Activated CD8-positive, alpha-beta T cell treated with anti-CD3 and anti-CD28 coated beads, Interleukin-2, amount 10 ng/mL, durations not matched to agents 7 days and 5 days (primary cell): Measurements from ENCODE around the gene PCDHA9. TPM values are rescaled to one million over a fixed set of nuclear protein-coding genes. Genes with fewer than 3 reads are reported as not detected.
"Not testable (repeated sequence)": the region's sequence is repeated elsewhere in the genome, so short reads cannot be mapped to it uniquely, and the experiment has no call there.

Experiments used
- ATAC-seq: fragments of 150-1000 bp; cut with Tn5 transposase; one replicate; pipeline ENCODE4 v1.10.0; 2021; ENCODE audit warnings: moderate library complexity
- CTCF ChIA-PET: fragments of 350-600 bp; sonication (Branson Sonifier 250); formaldehyde crosslinking; loops from one replicate; lab custom pipeline; 2021; ENCODE audit warnings: antibody characterized with exemption; lab: Charles Lee
- POLR2A ChIA-PET: fragments of 350-600 bp; sonication (Branson Sonifier 250); formaldehyde crosslinking; loops from one replicate; lab custom pipeline; 2021; ENCODE audit warnings: antibody characterized with exemption; lab: Charles Lee
- DNase-seq: peaks from one replicate; pipeline ENCODE4 v3.0.0-alpha.2; 2020
- H3K27ac Mint-ChIP-seq: one replicate; pipeline ENCODE4 v1.8.0; 2021; ENCODE audit warnings: mild to moderate bottlenecking, mixed read lengths
- H3K27me3 Mint-ChIP-seq: one replicate; pipeline ENCODE4 v1.8.0; 2021; ENCODE audit warnings: low read depth, mixed read lengths
- H3K36me3 Mint-ChIP-seq: one replicate; pipeline ENCODE4 v1.8.0; 2021; ENCODE audit warnings: low read depth, mixed read lengths
- H3K4me1 Mint-ChIP-seq: one replicate; pipeline ENCODE4 v1.8.0; 2021; ENCODE audit warnings: low read depth, mixed read lengths
- H3K4me3 Mint-ChIP-seq: one replicate; pipeline ENCODE4 v1.8.0; 2021; ENCODE audit warnings: mild to moderate bottlenecking, mixed read lengths
- H3K9me3 Mint-ChIP-seq: one replicate; pipeline ENCODE4 v1.8.0; 2022; ENCODE audit warnings: mixed read lengths; ENCODE audit not compliant: insufficient read depth
- total RNA-seq, 2 experiments: library from RNA; stranded (reverse); gene quantifications; one replicate each; pipeline ENCODE4 v1.2.3, GENCODE V29; 2021

The PCDHA9 gene, protein sequence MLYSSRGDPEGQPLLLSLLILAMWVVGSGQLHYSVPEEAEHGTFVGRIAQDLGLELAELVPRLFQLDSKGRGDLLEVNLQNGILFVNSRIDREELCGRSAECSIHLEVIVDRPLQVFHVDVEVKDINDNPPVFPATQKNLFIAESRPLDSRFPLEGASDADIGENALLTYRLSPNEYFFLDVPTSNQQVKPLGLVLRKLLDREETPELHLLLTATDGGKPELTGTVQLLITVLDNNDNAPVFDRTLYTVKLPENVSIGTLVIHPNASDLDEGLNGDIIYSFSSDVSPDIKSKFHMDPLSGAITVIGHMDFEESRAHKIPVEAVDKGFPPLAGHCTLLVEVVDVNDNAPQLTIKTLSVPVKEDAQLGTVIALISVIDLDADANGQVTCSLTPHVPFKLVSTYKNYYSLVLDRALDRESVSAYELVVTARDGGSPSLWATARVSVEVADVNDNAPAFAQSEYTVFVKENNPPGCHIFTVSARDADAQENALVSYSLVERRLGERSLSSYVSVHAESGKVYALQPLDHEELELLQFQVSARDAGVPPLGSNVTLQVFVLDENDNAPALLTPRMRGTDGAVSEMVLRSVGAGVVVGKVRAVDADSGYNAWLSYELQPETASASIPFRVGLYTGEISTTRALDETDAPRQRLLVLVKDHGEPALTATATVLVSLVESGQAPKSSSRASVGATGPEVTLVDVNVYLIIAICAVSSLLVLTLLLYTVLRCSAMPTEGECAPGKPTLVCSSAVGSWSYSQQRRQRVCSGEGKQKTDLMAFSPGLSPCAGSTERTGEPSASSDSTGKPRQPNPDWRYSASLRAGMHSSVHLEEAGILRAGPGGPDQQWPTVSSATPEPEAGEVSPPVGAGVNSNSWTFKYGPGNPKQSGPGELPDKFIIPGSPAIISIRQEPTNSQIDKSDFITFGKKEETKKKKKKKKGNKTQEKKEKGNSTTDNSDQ
- not detected for total RNA-seq

DNA sequence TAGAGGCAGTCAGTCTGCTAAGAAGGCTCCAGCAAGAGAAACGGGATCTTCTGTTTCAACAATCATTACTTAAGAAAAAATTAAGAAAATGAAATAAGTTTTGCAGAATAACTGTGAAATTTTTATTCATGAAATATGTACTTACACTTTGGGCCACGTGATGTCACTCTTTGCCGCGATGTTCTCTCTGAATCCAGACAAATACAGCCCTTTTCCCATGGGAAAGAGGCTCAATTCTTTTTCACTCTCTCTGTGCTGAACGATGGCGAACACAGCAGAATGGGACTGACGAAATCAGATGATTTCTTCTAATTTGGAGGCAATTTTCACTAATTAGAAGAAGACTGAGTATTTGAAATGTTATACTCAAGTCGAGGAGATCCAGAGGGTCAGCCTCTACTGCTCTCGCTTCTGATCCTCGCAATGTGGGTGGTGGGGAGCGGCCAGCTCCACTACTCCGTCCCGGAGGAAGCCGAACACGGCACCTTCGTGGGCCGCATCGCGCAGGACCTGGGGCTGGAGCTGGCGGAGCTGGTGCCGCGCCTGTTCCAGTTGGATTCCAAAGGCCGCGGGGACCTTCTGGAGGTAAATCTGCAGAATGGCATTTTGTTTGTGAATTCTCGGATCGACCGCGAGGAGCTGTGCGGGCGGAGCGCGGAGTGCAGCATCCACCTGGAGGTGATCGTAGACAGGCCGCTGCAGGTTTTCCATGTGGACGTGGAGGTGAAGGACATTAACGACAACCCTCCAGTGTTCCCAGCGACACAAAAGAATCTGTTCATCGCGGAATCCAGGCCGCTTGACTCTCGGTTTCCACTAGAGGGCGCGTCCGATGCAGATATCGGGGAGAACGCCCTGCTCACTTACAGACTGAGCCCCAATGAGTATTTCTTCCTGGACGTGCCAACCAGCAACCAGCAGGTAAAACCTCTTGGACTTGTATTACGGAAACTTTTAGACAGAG, at the start of gene PCDHA9:
PCDHA9 (plus strand) TSS at position 244 of the 964 bp plus-strand sequence; CDS start at position 358, 114 bp downstream.
- H3K27ac Mint-ChIP-seq, H3K36me3 Mint-ChIP-seq, H3K4me3 Mint-ChIP-seq, ATAC-seq, POLR2A ChIA-PET, H3K4me1 Mint-ChIP-seq, CTCF ChIA-PET, H3K27me3 Mint-ChIP-seq, DNase-seq: not testable (repeated sequence)
- peaks cover 10% of the 10 kb centered on the region for H3K9me3 Mint-ChIP-seq

DNA sequence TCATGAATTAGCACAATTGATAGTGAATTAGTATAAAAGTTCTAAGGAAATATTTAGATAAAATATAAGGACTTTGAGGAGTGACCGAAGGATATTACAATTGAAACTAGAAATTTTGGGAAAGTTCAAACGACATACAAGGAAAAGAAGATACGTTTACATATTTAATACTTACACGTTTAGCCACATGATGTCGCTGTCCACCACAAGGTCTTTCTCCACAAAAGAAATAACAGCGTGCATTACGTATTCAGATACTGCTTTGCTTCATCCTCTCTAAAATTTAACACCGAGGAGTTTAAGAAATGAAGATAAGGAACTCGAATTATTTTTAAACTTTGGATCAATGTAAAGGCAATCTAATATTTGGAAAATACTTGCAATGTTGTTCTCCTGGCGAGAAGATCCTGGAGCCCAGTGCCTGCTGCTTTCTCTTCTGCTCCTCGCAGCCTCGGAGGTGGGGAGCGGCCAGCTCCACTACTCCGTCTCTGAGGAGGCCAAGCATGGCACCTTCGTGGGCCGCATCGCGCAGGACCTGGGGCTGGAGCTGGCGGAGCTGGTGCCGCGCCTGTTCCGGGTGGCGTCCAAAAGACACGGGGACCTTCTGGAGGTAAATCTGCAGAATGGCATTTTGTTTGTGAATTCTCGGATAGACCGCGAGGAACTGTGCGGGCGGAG, 47.2 kb upstream of the PCDHA9 start, which contains the start of gene PCDHA3:
PCDHA3 (plus strand) TSS at position 242 of the 678 bp plus-strand sequence.
- Mint-ChIP-seq H3K4me3 (peak within 1 kb of the TSS; percentile 15), H3K4me1 (no peaks in the 10 kb centered on the region), H3K27me3 (peaks cover under 1% of the 10 kb centered on the region), H3K36me3 (no peaks in the 10 kb centered on the region), H3K27ac (no peak within 1 kb of the TSS), H3K9me3 (peaks cover 31% of the 10 kb centered on the region)
- DNase-seq (no peak), ATAC-seq (no peak)
- POLR2A ChIA-PET: no interaction called here
- CTCF ChIA-PET: no interaction called here

DNA sequence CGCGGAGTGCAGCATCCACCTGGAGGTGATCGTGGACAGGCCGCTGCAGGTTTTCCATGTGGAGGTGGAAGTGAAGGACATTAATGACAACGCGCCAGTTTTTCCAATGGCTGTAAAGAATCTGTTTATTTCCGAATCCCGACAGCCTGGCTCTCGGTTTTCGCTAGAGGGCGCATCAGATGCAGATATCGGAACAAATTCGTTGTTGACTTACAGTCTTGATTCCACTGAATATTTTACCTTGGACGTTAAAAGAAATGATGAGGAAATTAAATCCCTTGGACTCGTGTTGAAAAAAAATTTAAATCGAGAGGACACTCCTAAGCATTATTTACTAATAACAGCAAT, 46.7 kb upstream of the PCDHA9 start:
- H3K36me3 Mint-ChIP-seq: no peaks in the 10 kb centered on the region
- H3K4me3 Mint-ChIP-seq: no peak overlapping the region
- POLR2A ChIA-PET: no interaction called here
- CTCF ChIA-PET: no interaction called here
- no peak for DNase-seq
- no peaks in the 10 kb centered on the region for H3K4me1 Mint-ChIP-seq
- peaks cover 2% of the 10 kb centered on the region for H3K27me3 Mint-ChIP-seq
- H3K27ac Mint-ChIP-seq: no peak overlapping the region
- no peak for ATAC-seq
- H3K9me3 Mint-ChIP-seq: peaks cover 31% of the 10 kb centered on the region

DNA sequence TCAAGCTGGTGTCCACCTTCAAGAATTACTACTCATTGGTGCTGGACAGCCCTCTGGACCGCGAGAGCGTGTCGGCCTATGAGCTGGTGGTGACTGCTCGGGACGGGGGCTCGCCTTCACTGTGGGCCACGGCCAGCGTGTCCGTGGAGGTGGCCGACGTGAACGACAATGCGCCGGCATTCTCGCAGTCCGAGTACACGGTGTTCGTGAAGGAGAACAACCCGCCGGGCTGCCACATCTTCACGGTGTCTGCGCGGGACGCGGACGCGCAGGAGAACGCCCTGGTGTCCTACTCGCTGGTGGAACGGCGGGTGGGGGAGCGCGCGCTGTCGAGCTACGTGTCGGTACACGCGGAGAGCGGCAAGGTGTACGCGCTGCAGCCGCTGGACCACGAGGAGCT, 45.8 kb upstream of the PCDHA9 start:
- CTCF ChIA-PET, H3K27me3 Mint-ChIP-seq, ATAC-seq: not testable (repeated sequence)

DNA sequence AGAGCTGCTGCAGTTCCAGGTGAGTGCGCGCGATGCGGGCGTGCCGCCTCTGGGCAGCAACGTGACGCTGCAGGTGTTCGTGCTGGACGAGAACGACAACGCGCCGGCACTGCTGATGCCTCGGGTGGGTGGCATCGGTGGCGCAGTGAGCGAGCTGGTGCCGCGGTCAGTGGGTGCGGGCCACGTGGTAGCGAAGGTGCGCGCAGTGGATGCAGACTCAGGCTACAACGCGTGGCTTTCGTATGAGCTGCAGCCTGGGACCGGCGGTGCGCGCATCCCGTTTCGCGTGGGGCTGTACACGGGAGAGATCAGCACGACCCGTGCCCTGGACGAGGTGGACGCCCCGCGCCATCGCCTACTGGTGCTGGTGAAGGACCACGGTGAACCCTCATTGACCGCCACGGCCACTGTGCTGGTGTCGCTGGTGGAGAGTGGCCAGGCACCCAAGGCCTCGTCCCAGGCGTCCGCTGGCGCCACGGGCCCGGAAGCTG, 45.4 kb upstream of the PCDHA9 start:
- no peak for ATAC-seq
- H3K4me1 Mint-ChIP-seq: no peaks in the 10 kb centered on the region
- H3K36me3 Mint-ChIP-seq: no peaks in the 10 kb centered on the region
- H3K27ac Mint-ChIP-seq: no peak overlapping the region
- H3K4me3 Mint-ChIP-seq: no peak overlapping the region
- CTCF ChIA-PET: no interaction called here
- DNase-seq: no peak
- peaks cover 2% of the 10 kb centered on the region for H3K27me3 Mint-ChIP-seq
- peaks cover 34% of the 10 kb centered on the region for H3K9me3 Mint-ChIP-seq
- POLR2A ChIA-PET: no interaction called here

More for the DNA sequence above, 45.8 kb upstream of the PCDHA9 start:
- POLR2A ChIA-PET, H3K4me1 Mint-ChIP-seq, H3K4me3 Mint-ChIP-seq, DNase-seq, H3K36me3 Mint-ChIP-seq, H3K27ac Mint-ChIP-seq: not testable (repeated sequence)
- peaks cover 32% of the 10 kb centered on the region for H3K9me3 Mint-ChIP-seq

DNA sequence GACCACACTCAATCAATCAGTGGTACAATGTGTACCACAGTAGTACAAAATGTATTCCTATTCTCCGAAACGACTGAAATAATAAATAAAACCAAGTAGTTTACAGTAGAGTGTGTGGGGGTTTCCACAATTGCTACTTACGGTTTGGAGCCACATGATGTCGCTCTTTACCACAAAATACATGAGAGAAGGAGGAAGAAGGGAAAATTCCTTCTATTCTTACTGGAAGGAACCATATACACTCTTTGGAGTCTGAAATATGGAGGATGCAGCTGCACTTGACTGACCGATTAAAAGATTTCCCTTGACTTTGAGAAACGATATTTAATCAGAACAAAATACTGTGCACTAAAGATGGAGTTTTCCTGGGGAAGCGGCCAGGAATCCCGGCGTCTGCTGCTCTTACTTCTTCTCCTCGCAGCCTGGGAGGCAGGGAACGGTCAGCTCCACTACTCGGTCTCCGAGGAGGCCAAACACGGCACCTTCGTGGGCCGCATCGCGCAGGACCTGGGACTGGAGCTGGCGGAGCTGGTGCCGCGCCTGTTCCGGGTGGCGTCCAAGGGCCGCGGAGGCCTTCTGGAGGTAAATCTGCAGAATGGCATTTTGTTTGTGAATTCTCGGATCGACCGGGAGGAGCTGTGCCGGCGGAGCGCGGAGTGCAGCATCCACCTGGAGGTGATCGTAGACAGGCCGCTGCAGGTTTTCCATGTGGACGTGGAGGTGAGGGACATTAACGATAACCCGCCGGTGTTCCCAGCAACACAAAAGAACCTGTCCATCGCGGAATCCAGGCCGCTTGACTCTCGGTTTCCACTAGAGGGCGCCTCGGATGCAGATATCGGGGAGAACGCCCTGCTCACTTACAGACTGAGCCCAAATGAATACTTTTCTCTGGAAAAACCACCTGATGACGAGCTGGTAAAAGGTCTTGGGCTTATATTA, 41.1 kb upstream of the PCDHA9 start, which contains the start of gene PCDHA4:
PCDHA4 (plus strand) TSS at position 235 of the 942 bp plus-strand sequence.
- peaks cover 2% of the 10 kb centered on the region for H3K27me3 Mint-ChIP-seq
- H3K9me3 Mint-ChIP-seq: peaks cover 21% of the 10 kb centered on the region
- ChIA-PET POLR2A (no interaction called here), CTCF (interaction anchor here (0.7 to 1.7 kb wide), 3 partner anchors 13 to 62 kb away, joined by 3 to 6 read pairs (median 3); partner anchors contain the start of gene PCDHA5)
- H3K36me3 Mint-ChIP-seq: peaks cover 2% of the 10 kb centered on the region
- H3K4me1 Mint-ChIP-seq: no peaks in the 10 kb centered on the region
- H3K27ac Mint-ChIP-seq: no peak within 1 kb of the TSS
- DNase-seq (no peak), ATAC-seq (no peak)
- H3K4me3 Mint-ChIP-seq: no peak within 1 kb of the TSS

DNA sequence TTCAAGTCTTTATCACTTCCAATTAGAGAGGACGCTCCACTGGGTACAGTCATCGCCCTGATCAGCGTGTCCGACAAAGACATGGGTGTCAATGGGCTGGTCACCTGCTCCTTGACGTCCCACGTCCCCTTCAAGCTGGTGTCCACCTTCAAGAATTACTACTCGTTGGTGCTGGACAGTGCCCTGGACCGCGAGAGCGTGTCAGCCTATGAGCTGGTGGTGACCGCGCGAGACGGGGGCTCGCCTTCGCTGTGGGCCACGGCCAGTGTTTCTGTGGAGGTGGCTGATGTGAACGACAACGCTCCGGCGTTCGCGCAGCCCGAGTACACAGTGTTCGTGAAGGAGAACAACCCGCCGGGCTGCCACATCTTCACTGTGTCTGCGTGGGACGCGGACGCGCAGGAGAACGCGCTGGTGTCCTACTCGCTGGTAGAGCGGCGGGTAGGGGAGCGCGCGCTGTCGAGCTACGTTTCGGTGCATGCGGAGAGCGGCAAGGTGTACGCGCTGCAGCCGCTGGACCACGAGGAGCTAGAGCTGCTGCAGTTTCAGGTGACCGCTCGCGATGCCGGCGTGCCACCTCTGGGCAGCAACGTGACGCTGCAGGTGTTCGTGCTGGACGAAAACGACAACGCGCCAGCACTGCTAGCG, 39.8 kb upstream of the PCDHA9 start:
- H3K36me3 Mint-ChIP-seq, H3K27me3 Mint-ChIP-seq, H3K4me3 Mint-ChIP-seq, ATAC-seq, H3K4me1 Mint-ChIP-seq, DNase-seq, H3K27ac Mint-ChIP-seq, POLR2A ChIA-PET: not testable (repeated sequence)
- H3K9me3 Mint-ChIP-seq: peaks cover 29% of the 10 kb centered on the region
- CTCF ChIA-PET: interaction anchor here (0.7 to 1.7 kb wide), 2 partner anchors 12 to 13 kb away, joined by 3 to 6 read pairs; partner anchors contain the start of gene PCDHA5

DNA sequence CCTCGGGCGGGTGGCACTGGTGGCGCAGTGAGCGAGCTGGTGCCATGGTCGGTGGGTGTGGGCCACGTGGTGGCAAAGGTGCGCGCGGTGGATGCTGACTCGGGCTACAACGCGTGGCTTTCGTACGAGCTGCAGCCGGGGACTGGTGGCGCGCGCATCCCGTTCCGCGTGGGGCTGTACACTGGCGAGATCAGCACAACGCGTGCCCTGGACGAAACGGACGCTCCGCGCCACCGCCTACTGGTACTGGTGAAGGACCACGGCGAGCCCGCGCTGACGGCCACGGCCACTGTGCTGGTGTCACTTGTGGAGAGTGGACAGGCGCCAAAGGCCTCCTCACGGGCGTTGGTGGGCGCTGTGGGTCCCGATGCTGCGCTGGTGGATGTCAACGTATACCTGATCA, 39.3 kb upstream of the PCDHA9 start:
- H3K27ac Mint-ChIP-seq: no peak overlapping the region
- peaks cover 2% of the 10 kb centered on the region for H3K36me3 Mint-ChIP-seq
- peaks cover 31% of the 10 kb centered on the region for H3K9me3 Mint-ChIP-seq
- peaks cover 5% of the 10 kb centered on the region for H3K27me3 Mint-ChIP-seq
- no peak for ATAC-seq
- no peak overlapping the region for H3K4me3 Mint-ChIP-seq
- CTCF ChIA-PET: no interaction called here
- POLR2A ChIA-PET: no interaction called here
- H3K4me1 Mint-ChIP-seq: no peaks in the 10 kb centered on the region
- no peak for DNase-seq

DNA sequence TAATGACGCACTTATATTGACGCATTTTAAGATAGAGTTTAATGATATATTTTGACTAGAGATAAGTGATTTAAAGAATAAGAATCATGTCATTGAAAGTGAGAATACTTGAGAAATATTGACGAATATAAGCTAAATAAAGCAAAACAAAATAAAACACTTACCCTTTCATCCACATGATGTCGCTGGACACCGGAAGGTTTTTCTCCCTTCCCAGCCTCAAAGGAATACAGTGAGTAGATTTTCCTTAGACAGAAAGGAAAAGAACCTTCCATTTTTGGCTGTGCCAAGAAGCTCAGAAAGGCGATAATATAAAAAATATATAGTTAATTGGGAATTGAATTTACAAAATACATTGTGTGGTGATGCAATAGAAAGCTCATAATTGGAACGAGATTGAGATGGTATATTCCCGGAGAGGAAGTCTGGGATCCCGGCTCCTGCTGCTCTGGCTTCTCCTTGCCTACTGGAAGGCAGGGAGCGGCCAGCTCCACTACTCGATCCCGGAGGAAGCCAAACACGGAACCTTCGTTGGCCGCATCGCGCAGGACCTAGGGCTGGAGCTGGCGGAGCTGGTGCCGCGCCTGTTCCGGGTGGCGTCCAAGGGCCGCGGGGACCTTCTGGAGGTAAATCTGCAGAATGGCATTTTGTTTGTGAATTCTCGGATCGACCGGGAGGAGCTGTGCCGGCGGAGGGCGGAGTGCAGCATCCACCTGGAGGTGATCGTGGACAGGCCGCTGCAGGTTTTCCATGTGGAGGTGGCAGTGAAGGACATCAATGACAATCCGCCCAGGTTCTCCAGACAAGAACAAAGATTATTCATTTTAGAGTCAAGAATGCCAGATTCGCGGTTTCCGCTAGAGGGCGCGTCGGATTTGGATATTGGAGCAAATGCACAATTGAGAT, 26.6 kb upstream of the PCDHA9 start, which contains the start of gene PCDHA5:
PCDHA5 (plus strand) TSS at position 239 of the 906 bp plus-strand sequence.
- H3K27me3 Mint-ChIP-seq: no peaks in the 10 kb centered on the region
- peak; percentile 39 for DNase-seq
- no peak within 1 kb of the TSS for H3K27ac Mint-ChIP-seq
- ChIA-PET POLR2A (no interaction called here), CTCF (interaction anchor here (1.0 kb wide), 1 partner anchor 14 kb away, joined by 3 read pairs; no protein-coding TSS in a partner anchor)
- peaks cover 2% of the 10 kb centered on the region for H3K36me3 Mint-ChIP-seq
- no peaks in the 10 kb centered on the region for H3K4me1 Mint-ChIP-seq
- no peak within 1 kb of the TSS for H3K4me3 Mint-ChIP-seq
- H3K9me3 Mint-ChIP-seq: peaks cover 13% of the 10 kb centered on the region
- no peak for ATAC-seq
